Frontal cortex (tissue), 4 donors: Measurements from ENCODE around the gene ATR. TPM values are rescaled to one million over a fixed set of nuclear protein-coding genes. Genes with fewer than 3 reads are reported as not detected.
"Not testable (repeated sequence)": the region's sequence is repeated elsewhere in the genome, so short reads cannot be mapped to it uniquely, and the experiment has no call there.

Source experiments
- DNase-seq, 2 donors: peaks; one replicate each; pipeline ENCODE4 v3.0.0; 2012; ENCODE audit warnings: low spot score in 2 of 2
- FAIRE-seq: peaks from 2 replicates; lab custom pipeline; 2012; peaks lifted over from hg19 to GRCh38; lab: Jason Lieb, UNC
- small RNA-seq: library from RNA; depleted of rRNA; stranded (forward); fragments of <200 nt; gene quantifications from one replicate; pipeline ENCODE3, GENCODE V24; 2014
- total RNA-seq: library from RNA; depleted of rRNA; stranded (reverse); fragments of >200 nt; gene quantifications from one replicate; pipeline ENCODE4 v1.2.3, GENCODE V29; 2014
- donor health status: control.
- donor health status: control.
- donor health status: control.

Gene ATR
- total RNA-seq, 1 donor from 2014 or later = 35.1 TPM

- FAIRE-seq (no peak), DNase-seq (no peak)
Measured at GRCh38 chr3:142418926-142419592, 159.5 kb downstream of the ATR start.

DNA sequence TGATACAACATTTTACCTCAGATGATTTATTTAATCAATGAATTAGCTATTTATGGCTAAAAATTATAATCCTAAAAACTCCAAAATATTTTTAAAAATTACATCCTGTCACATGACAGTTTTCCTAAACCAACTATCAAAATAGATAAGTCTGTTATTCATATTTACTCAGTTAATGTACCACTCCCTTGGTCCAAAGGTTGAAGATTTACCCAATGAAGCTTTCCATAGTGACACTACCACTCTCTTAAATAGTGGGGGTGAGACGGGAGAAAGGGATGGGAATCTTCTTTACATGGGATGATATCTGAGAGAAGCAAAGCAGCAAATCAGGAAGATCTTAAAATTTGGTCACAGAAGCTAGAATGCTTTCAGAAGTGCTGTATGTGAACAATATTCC is 161.2 kb downstream of the ATR start:
- DNase-seq (no peak), FAIRE-seq (no peak)

GRCh38 chr3:142400537-142400936 is 178.0 kb downstream of the ATR start:
- FAIRE-seq, DNase-seq: not testable (repeated sequence)

Small RNAs within 50 kb of the gene (small RNA-seq; reads per million reads assigned to genes)
- gene RNA5SP143 = not detected
- not detected for gene RNU1-100P
- gene RNU6-1294P = not detected

Other genes with a start within 250 kb of the ATR start
- 61.1 TPM for gene XRN1, start 130.7 kb downstream of the ATR start, total RNA-seq
- gene PLS1, start 17.7 kb upstream of the ATR start, total RNA-seq = 2.4 TPM
- gene TRPC1, start 145.3 kb upstream of the ATR start, total RNA-seq = 161 TPM